ENCODE data around the gene METTL21C. TPM values are rescaled to one million over a fixed set of nuclear protein-coding genes. Genes with fewer than 3 reads are reported as not detected.

METTL21C gene
- total RNA-seq, 6 donors from 2014 or later = not detected

DNA sequence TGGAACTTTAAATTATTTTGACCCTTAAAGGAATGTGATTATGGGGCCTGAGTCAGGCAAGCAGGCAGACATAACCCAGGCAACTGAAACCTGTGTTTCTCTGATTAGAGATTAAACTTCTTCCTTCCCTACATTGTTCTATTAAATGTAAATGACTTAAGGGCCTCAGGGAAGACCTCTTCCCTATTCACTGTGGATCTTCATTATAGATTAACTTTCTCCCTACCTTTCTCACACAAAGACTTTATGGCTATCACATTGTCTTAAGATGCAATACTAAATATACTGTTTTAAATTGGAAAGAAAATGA lies 8.8 kb upstream of the METTL21C start:
- ATAC-seq (ENCODE audit: low FRiP score in 2 of 2) = no peak
- Histone ChIP-seq H3K36me3 (no peaks in the 10 kb centered on the region), H3K27me3 (no peaks in the 10 kb centered on the region), H3K9me3 (peaks cover 0 to under 1% (median 0%) of the 10 kb centered on the region in 4 donors), H3K27ac (peak overlapping the region in 1 of 4 donors; percentile 29), H3K4me1 (peaks cover 0 to 6% (median 0%) of the 10 kb centered on the region in 4 donors), H3K4me3 (no peak overlapping the region)
- no peak for DNase-seq
- TF ChIP-seq, protein P1, sequence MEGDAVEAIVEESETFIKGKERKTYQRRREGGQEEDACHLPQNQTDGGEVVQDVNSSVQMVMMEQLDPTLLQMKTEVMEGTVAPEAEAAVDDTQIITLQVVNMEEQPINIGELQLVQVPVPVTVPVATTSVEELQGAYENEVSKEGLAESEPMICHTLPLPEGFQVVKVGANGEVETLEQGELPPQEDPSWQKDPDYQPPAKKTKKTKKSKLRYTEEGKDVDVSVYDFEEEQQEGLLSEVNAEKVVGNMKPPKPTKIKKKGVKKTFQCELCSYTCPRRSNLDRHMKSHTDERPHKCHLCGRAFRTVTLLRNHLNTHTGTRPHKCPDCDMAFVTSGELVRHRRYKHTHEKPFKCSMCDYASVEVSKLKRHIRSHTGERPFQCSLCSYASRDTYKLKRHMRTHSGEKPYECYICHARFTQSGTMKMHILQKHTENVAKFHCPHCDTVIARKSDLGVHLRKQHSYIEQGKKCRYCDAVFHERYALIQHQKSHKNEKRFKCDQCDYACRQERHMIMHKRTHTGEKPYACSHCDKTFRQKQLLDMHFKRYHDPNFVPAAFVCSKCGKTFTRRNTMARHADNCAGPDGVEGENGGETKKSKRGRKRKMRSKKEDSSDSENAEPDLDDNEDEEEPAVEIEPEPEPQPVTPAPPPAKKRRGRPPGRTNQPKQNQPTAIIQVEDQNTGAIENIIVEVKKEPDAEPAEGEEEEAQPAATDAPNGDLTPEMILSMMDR (IDR thresholded peaks at IDR 0.05) = no peak
- TF ChIP-seq POLR2A (IDR thresholded peaks at IDR 0.05) = no peak
- no peak for TF ChIP-seq EP300 (IDR thresholded peaks at IDR 0.05)
- TF ChIP-seq POLR2AphosphoS5 (IDR thresholded peaks at IDR 0.05) = no peak

DNA sequence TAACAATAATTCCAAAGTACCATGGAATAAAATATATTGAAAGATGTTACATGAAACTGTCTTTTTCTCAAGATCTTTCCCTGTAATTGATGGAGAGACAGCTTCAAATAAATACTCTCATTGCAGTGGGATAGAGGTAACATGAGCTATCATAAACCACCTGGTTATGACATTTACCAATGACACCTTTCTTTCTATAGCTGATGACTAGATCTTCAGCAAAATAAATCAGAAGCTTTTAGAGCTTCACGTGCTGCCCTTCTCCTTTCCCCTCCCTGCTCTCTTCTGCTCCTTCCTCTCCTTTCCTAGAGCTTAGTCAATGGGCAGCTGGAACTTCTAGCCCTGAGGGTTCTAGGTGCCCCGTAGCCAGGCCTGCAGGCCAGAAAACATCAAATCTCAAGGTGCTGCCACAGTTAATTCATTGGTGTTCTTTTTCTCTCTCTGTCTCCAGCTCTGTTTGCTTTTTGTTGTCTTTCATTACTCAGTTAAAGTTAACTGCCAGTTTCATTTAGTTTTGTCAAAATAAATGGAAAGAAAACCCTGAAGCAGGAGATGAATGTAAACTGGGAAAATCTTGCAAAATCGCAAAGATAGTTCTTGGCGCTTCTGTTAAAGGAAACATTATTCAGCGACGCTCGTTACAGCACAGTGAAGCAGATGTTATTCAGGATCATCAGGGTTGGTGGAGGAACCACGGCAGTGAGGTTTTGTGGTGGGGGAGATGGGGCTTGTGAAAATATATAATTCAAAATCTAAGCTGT lies 8.3 kb upstream of the METTL21C start:
- H3K27ac ChIP-seq = peak overlapping the region in 1 of 4 donors; percentile 48
- ATAC-seq (ENCODE audit: low FRiP score in 2 of 2) (no peak), DNase-seq (no peak)
- H3K4me1 ChIP-seq = peaks cover 0 to 6% (median 0%) of the 10 kb centered on the region in 4 donors
- no peaks in the 10 kb centered on the region for H3K27me3 ChIP-seq
- TF ChIP-seq POLR2AphosphoS5 (IDR thresholded peaks at IDR 0.05) (no peak), POLR2A (IDR thresholded peaks at IDR 0.05) (no peak), EP300 (IDR thresholded peaks at IDR 0.05) (no peak)
- TF ChIP-seq, protein P1 (IDR thresholded peaks at IDR 0.05) = no peak
- no peak overlapping the region for H3K4me3 ChIP-seq
- H3K9me3 ChIP-seq = peaks cover 0 to 4% (median 0%) of the 10 kb centered on the region in 4 donors
- no peaks in the 10 kb centered on the region for H3K36me3 ChIP-seq
- 52 to 65% methylated on average over 8 of the region's 8 CpGs for WGBS, 2 donors

DNA sequence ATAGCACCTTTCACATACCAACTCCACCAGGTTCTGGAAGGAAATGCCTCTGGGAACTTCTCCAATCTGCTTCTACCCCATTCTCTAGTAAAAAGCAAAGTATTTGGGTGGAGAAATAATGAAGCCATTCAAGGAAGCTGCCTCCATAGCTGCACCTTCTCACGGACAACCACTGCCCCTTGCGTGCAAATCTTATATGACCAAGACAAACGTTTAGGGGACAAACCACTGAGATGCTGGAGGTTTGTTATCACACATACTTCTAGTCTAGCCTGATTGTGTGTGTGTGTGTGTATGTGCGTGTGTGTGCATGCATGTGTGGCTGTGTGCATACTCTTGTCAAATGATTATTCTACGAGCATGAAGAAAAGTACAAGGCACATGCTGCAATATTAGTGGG lies 6.5 kb upstream of the METTL21C start:
- DNase-seq = no peak
- Histone ChIP-seq H3K27ac (no peak overlapping the region), H3K27me3 (no peaks in the 10 kb centered on the region), H3K4me3 (no peak overlapping the region), H3K4me1 (no peaks in the 10 kb centered on the region), H3K9me3 (peaks cover 0 to 4% (median 0%) of the 10 kb centered on the region in 4 donors), H3K36me3 (no peaks in the 10 kb centered on the region)
- WGBS, 2 donors = 90 to 92% methylated on average over 5 of the region's 5 CpGs
- no peak for ATAC-seq (ENCODE audit: low FRiP score in 2 of 2)
- TF ChIP-seq POLR2A (IDR thresholded peaks at IDR 0.05) = no peak
- TF ChIP-seq, protein P1 (IDR thresholded peaks at IDR 0.05) = no peak
- TF ChIP-seq EP300 (IDR thresholded peaks at IDR 0.05) = no peak
- no peak for TF ChIP-seq POLR2AphosphoS5 (IDR thresholded peaks at IDR 0.05)

DNA sequence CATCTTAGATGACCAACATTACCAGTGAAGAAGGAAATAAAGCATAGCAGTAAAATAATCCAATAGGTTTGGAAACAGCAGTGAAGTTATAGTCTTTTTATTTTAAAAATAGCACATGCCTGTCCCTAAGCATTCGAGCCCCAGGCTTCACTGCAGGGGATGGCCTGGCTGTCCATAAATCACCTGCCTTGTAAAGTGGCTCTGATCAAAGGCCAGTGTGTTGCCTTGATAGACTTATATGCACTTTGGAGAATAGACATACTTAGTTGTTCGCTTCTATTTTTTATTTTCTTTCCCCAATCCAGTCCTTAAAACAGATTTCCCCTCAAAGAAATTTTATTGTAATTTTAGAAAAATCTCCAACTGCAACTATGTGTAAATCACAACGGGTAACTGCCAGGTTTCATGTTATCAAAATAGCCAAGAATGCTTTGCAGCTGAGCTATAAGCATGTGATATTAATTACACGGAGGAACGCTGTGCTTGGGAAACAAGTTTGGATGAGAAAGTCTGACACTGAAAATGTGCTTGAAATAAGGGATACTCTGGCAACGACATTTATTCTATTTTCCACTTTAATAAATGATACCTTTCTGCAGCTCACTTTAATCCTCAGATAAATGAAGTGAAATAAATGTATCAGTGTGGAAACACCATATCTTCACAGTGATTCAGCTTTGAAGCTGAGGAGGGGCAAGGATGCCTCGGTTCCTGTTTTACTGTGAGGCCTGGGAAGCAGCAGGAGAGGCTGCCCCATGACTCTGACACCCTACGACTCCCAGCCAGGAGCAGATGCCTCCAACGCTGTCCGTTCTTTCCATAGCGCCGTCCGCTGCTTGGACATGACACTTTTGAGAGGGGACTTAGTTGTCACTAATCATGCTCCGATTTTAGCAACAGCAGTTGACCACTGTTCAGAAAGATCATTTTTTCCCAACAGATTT lies 5.5 kb upstream of the METTL21C start:
- Histone ChIP-seq H3K27me3 (no peaks in the 10 kb centered on the region), H3K4me3 (no peak overlapping the region), H3K36me3 (no peaks in the 10 kb centered on the region), H3K9me3 (peaks cover 0 to 4% (median 0%) of the 10 kb centered on the region in 4 donors), H3K27ac (no peak overlapping the region), H3K4me1 (no peaks in the 10 kb centered on the region)
- DNase-seq (no peak), ATAC-seq (ENCODE audit: low FRiP score in 2 of 2) (no peak)
- TF ChIP-seq EP300 (IDR thresholded peaks at IDR 0.05) = no peak
- TF ChIP-seq POLR2A (IDR thresholded peaks at IDR 0.05) = no peak
- TF ChIP-seq, protein P1 (IDR thresholded peaks at IDR 0.05) = no peak
- no peak for TF ChIP-seq POLR2AphosphoS5 (IDR thresholded peaks at IDR 0.05)
- 77 to 78% methylated on average over 14 of the region's 14 CpGs for WGBS, 2 donors
